ENCODE data around the gene SOS1.
A peak's percentile ranks its signal among the peaks of the same experiment; 100 is the strongest.
"Not testable (repeated sequence)": the region's sequence is repeated elsewhere in the genome, so short reads cannot be mapped to it uniquely, and the experiment has no call there.

The SOS1 gene

GRCh38 chr2:39138187-39138836 lies 17.5 kb upstream of the SOS1 start:
- DNase-seq = not testable (repeated sequence)

DNA sequence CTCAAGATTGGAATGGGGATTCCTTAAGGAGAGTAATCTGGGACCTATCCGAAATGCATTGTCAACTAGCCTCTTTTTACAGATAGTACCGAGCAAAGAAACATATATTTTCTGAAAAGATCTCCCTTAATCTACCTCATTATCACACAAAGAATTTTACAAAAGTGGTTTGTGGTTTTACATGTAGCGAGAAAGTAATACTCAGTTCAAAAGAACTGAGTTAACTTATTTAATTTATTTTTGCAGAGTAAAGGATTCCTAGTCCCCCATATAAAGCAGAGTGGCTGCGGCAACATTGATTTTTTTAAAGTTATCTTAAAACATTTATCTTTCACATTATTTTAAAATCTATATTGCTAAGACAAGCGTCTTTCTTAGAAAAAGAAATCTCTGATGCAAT lies 15.9 kb upstream of the SOS1 start:
- DNase-seq = no peak

DNA sequence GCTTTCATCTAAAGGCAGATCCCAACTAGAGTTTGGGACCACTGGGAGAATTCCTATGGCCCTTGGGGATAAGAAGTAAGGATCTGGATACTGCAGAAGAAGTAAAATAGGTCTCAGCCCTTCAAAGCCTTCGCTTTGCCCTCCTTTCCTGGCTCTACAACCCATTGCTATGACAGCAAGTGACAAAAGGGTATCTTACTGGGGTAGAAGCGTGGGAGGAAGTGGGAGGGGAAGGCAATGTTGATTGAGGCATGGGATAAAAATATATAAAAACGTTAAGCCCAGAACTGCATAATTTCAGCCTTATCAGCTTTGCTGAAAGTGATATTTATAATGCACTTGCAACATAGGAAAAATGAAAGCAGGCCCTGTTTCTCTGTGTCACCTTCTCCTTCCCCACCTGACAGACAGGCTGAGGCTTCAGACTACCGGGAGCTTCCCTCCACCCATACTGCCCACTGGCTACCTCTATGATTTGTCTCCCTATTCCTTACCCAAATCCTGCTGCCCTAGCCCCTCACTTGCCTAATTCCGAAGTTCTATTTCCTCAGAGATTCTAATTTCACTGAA lies 14.9 kb upstream of the SOS1 start:
- no peak for DNase-seq

GRCh38 chr2:39133215-39133851 lies 12.5 kb upstream of the SOS1 start:
- no peak for DNase-seq

DNA sequence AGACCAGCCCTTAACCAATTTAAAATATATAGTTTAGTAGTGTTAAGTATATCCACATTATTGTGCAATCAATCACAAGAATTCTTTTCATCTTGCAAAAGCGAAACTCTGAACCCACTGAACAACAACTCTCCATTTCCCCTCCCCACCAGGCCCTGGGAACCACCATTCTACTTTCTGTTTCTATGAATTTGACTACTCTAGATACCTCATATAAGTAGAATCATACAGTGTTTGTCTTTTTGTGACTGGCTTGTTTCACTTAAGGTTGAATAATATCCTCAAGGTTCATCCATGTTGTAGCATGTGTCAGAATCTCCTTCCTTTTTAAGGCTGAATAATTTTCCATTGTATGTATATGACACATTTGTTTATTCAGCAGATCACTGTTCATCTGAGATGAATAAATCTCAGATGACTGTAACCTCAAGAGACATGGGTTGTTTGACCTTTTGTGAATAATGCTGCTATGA lies 8.1 kb upstream of the SOS1 start:
- no peak for DNase-seq

GRCh38 chr2:39127973-39128372 lies 7.1 kb upstream of the SOS1 start:
- DNase-seq = peak; percentile 18

DNA sequence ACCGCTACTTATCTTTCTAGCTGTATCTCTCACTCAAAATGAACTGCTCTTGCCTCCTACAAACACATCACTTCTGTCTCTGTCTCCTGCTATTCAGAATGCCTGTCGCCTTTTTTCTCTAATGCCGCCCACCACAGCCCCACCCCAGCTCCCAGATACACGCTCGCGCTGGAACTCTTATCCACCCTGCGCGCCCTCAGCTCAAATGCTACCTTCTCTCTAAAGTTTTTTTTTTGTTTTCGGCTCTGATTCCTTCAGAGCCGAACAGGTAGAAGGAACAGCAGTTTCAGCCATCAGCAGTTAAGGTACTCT lies 3.9 kb upstream of the SOS1 start:
- no peak for DNase-seq

DNA sequence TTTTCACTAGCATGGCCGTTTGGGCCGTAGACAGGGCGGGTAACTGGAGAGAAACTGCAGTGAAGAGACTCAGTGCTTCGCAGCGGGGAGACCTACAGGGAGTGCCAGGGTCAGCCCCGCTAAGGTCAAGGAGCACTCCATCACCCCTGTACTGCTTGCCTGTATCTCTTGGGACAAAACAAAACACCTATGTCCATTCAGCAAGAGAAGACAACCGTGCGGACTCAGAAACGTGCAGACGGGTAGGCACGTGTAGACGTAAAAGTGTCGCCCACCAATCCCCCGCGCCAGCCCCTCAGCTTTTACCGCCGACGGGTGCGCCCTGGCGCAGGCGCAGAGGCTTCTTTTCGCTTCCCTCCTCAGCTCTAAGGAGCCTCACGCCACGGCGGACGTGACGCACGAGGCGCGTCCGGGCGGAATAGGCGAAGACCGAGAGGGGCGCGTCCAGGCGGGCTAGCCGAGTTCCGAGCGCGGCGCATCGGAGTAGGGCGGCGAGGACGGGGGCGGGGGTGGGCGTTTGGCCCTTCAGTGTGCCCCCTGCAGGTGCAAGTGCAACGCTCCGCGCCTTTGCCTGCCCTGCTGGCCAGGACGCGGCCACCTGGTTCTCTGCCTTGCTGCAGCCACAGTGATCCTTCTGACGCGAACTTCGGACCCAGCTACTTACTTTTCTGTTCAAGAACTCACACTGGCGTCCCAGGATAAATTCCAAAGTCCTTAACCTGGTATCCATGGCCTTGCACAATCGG lies 3.3 kb upstream of the SOS1 start:
- DNase-seq = peak; percentile 96

GRCh38 chr2:39123436-39123999 lies 2.7 kb upstream of the SOS1 start:
- DNase-seq = no peak

- no peak for DNase-seq
Measured at GRCh38 chr2:39121523-39122063, 742 bp upstream of the SOS1 start.

DNA sequence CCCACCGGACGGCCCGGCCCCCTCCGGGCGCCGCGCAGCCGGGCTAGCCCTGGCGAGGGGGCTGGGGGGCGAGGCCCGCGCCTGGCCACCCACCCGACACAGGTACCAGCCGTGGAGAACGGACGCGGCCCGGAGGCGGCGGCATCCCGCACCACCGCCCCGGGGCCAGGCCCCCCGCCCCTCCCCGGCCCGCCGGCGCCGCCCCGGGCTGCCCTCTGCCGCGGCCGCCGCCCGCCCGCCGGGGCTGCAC lies 405 bp downstream of the SOS1 start:
- DNase-seq = no peak

DNA sequence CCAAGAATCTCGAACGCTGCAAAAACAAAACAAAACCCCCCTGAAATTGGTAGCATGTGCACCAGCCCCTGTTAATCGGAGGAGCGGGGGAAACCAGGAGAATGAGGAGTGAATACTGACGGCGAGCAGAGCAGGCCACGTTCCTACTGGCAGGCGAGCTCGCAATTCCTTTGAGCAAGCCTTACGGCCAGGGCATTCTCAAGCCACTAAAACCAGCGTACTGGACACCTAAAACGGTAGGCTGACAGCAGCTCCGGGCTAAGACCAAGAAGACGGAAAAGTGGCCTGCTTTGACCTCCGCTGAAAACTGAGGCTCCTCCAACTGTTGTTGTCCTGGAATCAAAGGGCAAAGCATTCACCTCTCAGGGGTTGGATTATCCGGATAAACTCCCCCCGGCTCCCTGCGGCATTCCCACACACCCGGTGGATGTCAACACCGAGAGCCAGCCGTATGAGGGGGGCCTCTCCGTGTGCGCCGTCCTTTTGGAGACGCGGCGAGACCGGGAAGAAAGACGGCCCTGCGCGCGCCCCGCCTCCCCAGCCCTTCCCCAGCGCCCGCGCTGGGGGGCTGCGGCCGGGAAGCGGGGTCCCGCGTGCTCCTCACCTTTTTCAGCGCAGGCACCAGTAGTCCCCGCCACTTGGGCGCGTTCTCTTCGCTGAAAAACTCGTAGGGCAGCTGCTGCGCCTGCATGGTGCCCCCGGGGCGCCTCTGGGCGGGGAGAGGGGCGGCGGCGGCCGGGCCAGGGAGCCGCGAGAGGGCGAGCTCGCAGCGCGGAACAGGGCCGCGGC lies 925 bp downstream of the SOS1 start:
- DNase-seq = peak; percentile 21

DNA sequence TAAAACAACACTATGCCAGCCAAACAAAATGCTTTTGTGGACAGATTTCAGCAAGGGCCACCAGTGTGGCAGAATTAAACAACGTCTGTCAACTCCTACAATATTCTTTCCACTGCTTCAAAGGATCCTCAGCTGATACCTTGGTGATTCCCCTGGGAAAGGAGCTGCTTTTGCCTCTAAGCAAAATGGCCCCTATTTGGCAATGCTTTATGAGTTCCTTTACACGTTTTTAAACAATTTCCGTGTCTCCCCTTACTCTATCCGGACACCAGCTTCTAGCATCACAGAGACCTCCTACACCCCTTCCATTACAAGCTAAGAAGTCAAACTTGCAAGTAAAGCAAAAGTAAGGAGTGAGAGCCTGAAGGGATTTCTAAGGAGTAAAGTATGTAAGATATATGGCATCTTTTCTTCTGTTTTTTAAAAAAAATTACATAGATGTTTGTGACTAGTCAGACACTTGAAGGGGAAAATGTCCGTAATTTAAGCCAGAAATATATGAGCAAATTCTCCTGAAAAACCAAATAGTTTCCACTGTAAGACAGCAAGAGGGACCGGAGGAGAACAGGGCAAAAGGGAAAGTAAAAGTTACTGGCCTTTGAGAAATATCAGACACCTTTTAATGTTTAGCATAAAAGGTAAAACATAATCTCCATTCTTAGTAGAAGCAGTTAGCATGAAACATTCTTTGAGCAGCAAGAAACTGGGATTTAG lies 1.9 kb downstream of the SOS1 start:
- DNase-seq = no peak

GRCh38 chr2:39115556-39115955 lies 5.3 kb downstream of the SOS1 start:
- DNase-seq = no peak

- peak; percentile 37 for DNase-seq
Measured at GRCh38 chr2:39114771-39115170, 6.1 kb downstream of the SOS1 start.

- DNase-seq = no peak
Measured at GRCh38 chr2:39109537-39109936, 11.3 kb downstream of the SOS1 start.

DNA sequence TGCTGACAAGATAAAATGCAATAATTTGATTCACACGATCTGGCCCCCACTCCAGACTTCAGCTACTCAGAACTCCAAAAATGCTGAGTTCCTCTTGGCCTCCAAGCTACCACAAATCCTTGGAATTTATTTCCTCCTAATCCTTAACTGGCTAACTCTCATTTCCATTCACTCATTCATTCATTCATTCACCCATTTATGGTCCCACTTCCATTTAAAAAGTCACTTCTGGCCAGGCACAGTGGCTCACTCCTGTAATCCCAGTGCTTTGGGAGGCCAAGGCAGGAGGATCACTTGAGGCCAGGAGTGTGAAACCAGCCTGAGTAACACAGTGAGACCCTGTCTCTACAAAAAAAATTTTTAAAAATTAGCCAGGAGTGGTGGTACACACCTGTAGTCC lies 12.5 kb downstream of the SOS1 start:
- DNase-seq = no peak

DNA sequence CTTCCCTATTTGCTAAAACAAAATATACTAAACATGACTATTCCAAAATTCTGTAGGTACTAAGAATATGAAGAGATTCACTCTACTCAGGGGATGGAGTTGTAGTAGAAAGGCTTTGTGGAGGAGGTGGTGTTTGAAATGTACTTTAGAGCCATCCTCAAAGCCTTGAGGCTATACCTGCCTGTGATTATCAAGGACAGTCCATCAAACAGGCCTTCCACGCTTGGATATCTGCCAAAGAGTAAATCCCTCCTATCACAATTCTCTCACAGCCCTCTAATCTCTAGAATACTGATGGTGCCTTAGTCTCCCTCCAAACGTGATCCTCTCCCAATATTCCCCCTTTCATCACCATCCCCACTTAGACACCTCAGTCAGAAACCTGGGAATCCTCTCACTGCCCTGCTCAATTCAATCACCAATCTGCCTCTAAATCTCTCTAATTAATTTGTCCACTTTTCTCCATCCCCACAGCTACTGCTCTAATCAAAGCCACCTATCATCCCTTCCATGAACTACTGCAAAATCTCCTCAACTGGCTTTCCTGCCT lies 13.1 kb downstream of the SOS1 start:
- DNase-seq = no peak

- peak; percentile 35 for DNase-seq
Measured at GRCh38 chr2:39107156-39107555, 13.7 kb downstream of the SOS1 start.

DNA sequence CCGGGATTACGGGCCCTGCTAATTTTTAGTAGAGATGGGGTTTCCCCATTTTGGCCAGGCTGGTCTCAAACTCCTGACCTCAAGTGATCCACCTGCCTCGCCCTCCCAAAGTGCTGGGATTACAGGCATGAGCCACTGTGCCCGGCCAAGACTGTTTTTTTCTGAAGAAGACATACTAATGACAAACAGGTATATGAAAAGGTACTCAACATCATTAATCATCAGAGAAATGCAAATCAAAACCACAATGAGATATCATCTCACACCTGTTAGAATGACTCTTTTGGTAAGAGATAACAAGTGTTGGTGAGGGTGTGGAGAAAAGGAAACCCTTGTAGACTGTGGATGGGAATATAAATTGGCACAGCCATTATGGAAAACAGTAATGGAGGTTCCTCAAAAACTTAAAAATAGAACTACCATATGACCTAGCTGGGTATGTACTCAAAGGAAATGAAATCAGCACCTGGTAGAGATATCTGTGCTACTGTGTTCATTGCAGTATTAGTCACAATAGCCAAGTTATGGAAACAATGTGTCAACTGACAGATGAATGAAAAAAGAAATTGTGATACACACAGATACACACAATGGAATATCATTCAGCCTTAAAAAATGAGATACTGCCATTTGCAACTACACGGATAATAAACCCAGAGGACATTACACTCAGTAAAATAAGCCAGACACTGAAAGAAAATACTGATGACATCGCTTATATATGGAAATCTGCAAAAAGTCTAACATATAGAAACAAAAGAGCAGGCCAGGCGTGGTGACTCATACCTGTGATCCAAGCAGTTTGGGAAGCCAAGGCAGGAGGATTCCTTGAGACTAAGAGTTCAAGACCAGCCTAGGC lies 20.8 kb downstream of the SOS1 start:
- peak; percentile 25 for DNase-seq
